NCI-H1092 (cell line): Measurements from ENCODE around the gene KCNK2.

ENCODE experiments used
- DNase-seq: peaks from one replicate; lab custom pipeline; 2025; lab: John Stamatoyannopoulos, UW

Gene KCNK2

DNA sequence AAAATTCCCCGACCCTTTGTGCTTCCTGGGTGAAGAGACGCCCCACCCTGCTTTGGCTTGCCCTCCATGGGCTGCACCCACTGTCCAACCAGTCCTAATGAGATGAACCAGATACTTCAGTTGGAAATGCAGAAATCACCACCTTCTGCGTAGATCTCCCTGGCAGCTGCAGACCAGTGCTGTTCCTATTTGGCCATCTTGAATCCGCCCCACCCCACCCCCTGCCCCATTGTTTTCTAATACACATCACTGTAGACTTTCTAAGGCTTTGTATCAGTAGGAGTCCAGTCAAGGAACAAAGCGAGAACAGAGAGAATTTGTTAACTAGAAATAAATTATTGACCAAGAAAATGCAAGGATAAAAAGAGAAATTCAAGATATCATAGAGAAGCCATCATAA is 178.2 kb downstream of the KCNK2 start:
- DNase-seq = no peak

DNA sequence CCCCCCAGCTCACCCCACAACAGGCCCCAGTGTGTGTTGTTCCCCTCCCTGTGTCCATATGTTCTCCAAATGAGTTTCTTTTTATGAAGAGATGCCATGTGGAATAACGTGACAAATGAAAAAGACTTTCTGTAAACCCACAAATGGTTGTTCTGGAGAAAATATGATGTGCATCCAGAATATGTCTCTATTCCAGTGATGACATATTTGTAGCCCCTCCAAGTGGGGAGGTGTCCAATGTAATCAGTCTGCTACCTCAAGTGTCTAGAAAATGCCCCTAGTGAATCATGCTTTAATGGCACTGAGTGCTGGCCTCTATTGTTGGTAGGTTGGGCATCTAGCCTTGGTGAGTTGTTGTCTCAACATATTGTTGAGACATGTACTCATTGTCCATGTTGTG is 179.6 kb downstream of the KCNK2 start:
- no peak for DNase-seq

DNA sequence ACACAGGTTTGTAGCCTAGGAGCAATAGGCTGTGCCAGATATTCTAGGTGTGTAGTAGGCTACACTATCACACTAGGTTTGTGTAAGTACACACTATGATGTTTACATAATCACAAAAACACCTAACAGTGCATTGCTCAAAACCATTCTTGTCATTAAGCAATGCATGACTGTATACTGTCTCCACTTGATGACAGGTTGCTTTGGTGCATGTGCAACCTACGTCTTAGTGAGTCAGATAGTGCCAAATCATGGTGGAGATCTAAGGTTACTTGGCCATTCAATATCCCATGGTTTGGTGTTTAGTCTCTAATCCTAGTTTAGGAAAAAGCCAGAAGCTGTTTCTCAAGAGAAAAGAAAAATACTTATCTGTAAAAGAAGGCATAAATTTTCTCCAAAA is 181.1 kb downstream of the KCNK2 start:
- no peak for DNase-seq

DNA sequence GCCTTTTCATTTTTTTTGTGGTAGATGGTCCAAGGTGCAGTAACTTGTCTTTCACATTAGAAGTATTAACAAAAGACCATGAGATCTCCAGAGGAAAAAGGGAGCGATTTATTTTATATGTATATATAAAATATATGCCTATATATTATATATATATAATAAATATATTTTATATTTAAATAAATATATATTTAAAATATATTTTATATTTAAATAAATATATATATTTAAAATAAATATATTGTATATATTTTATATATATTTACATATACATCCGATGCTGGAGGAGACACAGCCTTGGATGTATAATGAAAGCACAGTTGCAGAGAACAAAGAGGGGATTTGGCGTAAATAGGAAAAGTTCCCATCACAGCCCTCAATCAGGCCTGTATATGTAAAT is 182.1 kb downstream of the KCNK2 start:
- DNase-seq = no peak

DNA sequence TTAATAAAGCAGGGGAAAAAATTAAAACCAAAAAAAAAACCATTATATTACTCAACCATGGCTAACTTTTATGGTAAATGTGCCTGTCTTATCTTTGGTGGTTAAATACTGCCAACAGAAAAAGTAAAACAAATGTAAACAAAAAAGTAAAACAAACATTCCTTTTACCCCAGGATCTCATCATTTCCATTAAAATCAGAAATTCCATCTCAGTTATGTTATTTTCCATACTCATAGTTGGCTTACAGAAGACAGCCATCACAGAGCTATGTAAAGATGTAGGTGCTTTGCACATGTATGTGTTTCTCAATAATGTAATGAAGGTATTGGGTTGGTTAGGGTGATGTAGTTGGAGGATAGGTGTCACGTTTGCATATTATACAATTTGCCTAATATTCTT is 185.0 kb downstream of the KCNK2 start:
- no peak for DNase-seq

DNA sequence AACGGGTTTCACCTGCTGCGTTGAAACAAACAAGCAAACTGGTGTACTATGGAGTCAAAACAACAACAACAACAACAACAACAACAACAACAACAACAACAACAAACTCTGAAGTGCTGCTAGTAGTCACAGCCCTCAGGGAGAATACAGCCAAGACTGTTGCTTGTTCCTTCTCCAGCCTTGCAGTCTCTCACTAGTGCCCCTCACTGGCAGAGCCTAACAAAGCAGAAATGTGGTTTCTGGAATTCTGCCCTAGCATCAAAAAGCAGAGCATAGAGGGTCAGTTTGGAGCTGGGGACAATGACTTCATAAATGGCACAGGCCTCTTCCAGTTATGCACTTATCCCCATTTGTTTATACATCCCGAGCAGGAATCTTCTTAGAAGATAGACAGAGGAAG is 187.4 kb downstream of the KCNK2 start:
- no peak for DNase-seq

DNA sequence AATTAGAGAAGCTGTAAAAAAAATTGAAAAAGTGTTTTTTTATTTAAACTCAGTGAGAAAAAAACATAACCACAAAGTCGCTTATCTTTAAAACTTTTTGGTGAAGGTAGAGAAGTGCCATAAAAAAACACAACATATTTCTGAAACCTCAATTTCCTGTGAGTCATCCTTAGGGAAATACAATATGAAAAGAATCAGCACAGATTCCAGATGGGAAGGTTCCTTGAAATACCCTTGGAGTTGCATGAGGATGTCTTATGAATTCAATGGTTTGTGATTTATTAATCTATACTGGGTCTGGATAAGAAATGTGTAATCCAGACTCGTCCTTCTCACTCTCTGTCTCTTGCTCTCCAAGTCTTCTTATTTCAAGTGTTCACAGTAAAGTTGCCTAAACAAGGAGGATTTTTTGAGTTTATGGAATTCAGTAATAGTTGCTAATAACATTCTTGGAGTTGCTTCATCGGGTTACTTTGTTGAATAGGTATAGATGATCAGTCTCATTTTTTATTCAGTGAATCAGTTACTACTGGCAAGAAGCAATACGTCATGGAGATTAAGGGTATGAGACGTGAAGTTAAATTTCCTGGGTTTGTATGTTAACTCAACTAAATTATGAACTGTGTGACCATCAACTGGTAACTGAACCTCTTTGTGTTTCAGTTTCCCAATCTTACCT is 191.4 kb downstream of the KCNK2 start:
- no peak for DNase-seq

DNA sequence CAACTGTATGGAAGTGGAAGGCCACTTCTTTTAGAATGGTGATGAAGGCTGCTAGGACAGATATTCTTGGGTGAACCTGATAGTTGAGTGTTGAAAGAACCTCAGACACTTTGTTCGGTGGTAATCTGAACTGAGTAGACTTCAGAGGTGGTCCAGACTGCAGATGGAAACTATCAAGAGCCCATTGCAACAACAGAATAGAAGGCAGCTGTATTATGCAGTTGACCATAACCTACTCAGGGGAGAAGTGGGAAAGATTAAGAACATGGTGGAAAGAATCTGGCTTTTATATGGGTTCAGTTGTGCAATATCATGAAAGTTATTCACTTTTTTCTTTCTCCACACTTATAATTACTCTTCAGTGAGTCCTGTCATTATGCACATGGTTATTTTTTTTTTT is 194.0 kb downstream of the KCNK2 start:
- no peak for DNase-seq

DNA sequence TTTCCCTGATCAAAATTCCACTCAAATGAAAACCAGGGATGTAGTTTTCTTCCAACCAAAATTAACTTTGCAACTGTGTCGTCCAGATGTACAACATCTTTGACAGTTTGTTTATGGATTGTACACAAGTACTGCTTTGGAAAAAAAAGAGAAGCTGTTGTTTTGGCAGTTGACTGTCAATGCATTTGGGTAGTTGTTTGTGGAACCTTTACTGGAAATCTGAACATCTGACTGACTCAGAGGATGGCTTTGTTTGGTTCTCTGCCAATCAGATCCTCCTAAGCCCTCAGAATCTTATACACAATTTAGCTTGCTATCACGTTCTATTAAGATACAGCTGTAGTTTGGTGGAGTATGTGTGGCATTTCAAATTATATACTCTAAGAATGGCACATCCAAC is 195.0 kb downstream of the KCNK2 start:
- DNase-seq = no peak

DNA sequence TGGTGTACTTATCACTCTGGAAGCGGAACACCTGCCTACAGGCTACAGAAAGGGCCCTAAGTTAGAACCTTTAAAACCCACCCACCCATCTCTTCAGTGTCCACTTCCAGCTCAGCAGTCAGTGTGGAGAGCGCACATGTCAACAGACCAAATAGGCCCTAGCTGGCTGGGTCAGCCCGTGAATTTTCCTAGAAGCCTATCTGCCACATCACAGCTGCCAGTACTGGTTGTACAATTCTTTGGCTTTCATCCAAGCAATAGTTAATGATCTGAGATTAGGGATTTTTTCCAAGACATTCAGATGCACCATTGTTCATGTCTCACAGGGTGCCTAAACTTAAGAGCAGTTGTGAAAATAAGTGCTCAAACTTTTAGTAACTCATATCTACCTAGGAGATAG is 197.1 kb downstream of the KCNK2 start:
- no peak for DNase-seq

DNA sequence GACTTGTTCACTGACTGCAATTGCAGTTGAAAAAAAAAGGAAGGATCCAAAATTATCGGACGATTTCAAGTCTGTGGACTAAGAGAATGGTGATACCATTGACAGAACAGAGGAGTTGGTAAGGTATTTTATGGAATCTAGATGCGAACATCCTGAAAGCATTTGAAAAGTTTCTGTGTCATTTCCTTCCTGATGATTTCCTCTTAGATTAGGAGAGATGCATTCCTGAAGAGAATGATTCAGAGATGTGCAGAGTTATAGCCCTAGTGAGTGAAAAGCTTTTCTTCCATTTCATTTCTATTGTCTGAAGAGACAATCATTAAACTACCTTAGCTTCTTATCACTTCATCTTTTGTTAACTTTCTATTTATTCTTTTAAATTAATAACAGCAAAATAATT is 200.0 kb downstream of the KCNK2 start:
- no peak for DNase-seq

DNA sequence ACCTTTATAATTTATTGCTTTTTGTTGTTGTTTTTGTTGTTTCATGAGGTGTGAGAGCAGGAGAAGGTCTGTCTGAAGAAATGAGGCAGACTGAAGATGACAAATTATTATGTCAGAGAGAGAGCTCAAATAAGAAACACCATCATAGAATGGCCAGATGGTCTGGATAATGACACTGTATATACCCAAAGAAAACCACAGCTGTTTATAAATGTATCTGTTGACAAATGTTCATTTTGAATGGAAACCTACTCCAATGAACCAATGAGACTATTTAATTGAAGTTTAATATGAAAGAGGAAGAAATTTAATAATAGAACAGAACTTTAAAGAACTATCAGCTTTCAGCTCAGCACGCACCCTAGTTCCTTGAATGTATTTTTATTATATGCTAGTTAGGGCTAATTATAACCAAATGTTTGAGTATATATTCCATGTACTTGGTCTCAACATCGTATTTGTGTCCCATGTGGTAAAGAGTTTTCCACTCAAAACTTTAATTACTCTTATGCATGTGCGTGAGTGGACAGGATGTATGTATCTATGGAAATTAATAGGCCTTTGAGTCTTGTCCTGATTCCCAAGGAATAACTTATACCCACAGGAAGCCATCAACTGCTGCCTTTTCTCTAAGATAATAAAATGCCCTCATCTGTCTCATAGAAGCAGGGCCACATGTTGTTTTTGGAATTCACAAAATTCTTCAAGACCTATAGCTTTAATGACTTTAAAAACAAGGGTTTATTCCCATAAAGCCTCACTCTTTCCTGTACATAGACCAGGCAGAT is 202.7 kb downstream of the KCNK2 start:
- no peak for DNase-seq
